ENCODE data around the gene ALOXE3. TPM values are rescaled to one million over a fixed set of nuclear protein-coding genes. Genes with fewer than 3 reads are reported as not detected.
"Not testable (repeated sequence)": the region's sequence is repeated elsewhere in the genome, so short reads cannot be mapped to it uniquely, and the experiment has no call there.

ALOXE3 gene
- total and polyA plus RNA-seq, 2 donors = 1.2 TPM; not detected in 1

- Histone ChIP-seq H3K9me3 (ENCODE audit: control insufficient read depth in 2 of 2, insufficient read depth in 1 of 2, low read length in 1 of 2) (no peaks in the 10 kb centered on the region), H3K4me1 (ENCODE audit: control insufficient read depth in 2 of 2, insufficient read depth in 2 of 2, low read length in 2 of 2) (peaks cover 3 to 8% of the 10 kb centered on the region in 2 donors), H3K36me3 (ENCODE audit: control insufficient read depth in 2 of 2, insufficient read depth in 2 of 2, low read length in 1 of 2) (no peaks in the 10 kb centered on the region), H3K27me3 (ENCODE audit: control insufficient read depth in 2 of 2, insufficient read depth in 1 of 2, low read length in 1 of 2) (peaks cover 21 to 68% of the 10 kb centered on the region in 2 donors), H3K27ac (ENCODE audit: low read depth in 1 of 2, low read length in 1 of 2) (no peak overlapping the region), H3K4me3 (ENCODE audit: low read length in 2 of 2) (no peak overlapping the region)
- peak in 4 of 9 donors; percentile 41 to 77 (median 68) for DNase-seq (ENCODE audit: low read depth in 6 of 9, low spot score in 9 of 9)
- WGBS = 27% methylated on average over 63 of the region's 63 CpGs
Measured at GRCh38 chr17:8109661-8110455, 8.5 kb downstream of the ALOXE3 start.

- Histone ChIP-seq H3K4me1 (ENCODE audit: control insufficient read depth in 2 of 2, insufficient read depth in 2 of 2, low read length in 2 of 2) (peaks cover 3 to 8% of the 10 kb centered on the region in 2 donors), H3K27ac (ENCODE audit: low read depth in 1 of 2, low read length in 1 of 2) (no peak overlapping the region), H3K4me3 (ENCODE audit: low read length in 2 of 2) (no peak overlapping the region), H3K36me3 (ENCODE audit: control insufficient read depth in 2 of 2, insufficient read depth in 2 of 2, low read length in 1 of 2) (no peaks in the 10 kb centered on the region), H3K9me3 (ENCODE audit: control insufficient read depth in 2 of 2, insufficient read depth in 1 of 2, low read length in 1 of 2) (no peaks in the 10 kb centered on the region), H3K27me3 (ENCODE audit: control insufficient read depth in 2 of 2, insufficient read depth in 1 of 2, low read length in 1 of 2) (peaks cover 17 to 61% of the 10 kb centered on the region in 2 donors)
- no peak for DNase-seq (ENCODE audit: low read depth in 6 of 9, low spot score in 9 of 9)
- WGBS = 95% methylated on average over 33 of the region's 33 CpGs
Measured at GRCh38 chr17:8108972-8109660, 9.2 kb downstream of the ALOXE3 start.

GRCh38 chr17:8106980-8107379 is 11.3 kb downstream of the ALOXE3 start:
- WGBS = 96% methylated on average over 4 of the region's 4 CpGs
- H3K36me3 ChIP-seq (ENCODE audit: control insufficient read depth in 2 of 2, insufficient read depth in 2 of 2, low read length in 1 of 2); H3K4me3 ChIP-seq (ENCODE audit: low read length in 2 of 2); H3K9me3 ChIP-seq (ENCODE audit: control insufficient read depth in 2 of 2, insufficient read depth in 1 of 2, low read length in 1 of 2); H3K27ac ChIP-seq (ENCODE audit: low read depth in 1 of 2, low read length in 1 of 2); H3K4me1 ChIP-seq (ENCODE audit: control insufficient read depth in 2 of 2, insufficient read depth in 2 of 2, low read length in 2 of 2); DNase-seq (ENCODE audit: low read depth in 6 of 9, low spot score in 9 of 9): not testable (repeated sequence)
- H3K27me3 ChIP-seq (ENCODE audit: control insufficient read depth in 2 of 2, insufficient read depth in 1 of 2, low read length in 1 of 2) = peaks cover 17 to 42% of the 10 kb centered on the region in 2 donors

- no peaks in the 10 kb centered on the region for H3K9me3 ChIP-seq (ENCODE audit: control insufficient read depth in 2 of 2, insufficient read depth in 1 of 2, low read length in 1 of 2)
- WGBS = 98% methylated on average over 5 of the region's 5 CpGs
- H3K4me3 ChIP-seq (ENCODE audit: low read length in 2 of 2) = no peak overlapping the region
- no peak overlapping the region for H3K27ac ChIP-seq (ENCODE audit: low read depth in 1 of 2, low read length in 1 of 2)
- H3K4me1 ChIP-seq (ENCODE audit: control insufficient read depth in 2 of 2, insufficient read depth in 2 of 2, low read length in 2 of 2) = peaks cover 3 to 8% of the 10 kb centered on the region in 2 donors
- H3K27me3 ChIP-seq (ENCODE audit: control insufficient read depth in 2 of 2, insufficient read depth in 1 of 2, low read length in 1 of 2) = peaks cover 17 to 33% of the 10 kb centered on the region in 2 donors
- DNase-seq (ENCODE audit: low read depth in 6 of 9, low spot score in 9 of 9) = no peak
- no peaks in the 10 kb centered on the region for H3K36me3 ChIP-seq (ENCODE audit: control insufficient read depth in 2 of 2, insufficient read depth in 2 of 2, low read length in 1 of 2)
Measured at GRCh38 chr17:8105957-8106398, 12.3 kb downstream of the ALOXE3 start.

GRCh38 chr17:8104911-8105310 is 13.4 kb downstream of the ALOXE3 start:
- H3K27me3 ChIP-seq (ENCODE audit: control insufficient read depth in 2 of 2, insufficient read depth in 1 of 2, low read length in 1 of 2) = peaks cover 8 to 22% of the 10 kb centered on the region in 2 donors
- DNase-seq (ENCODE audit: low read depth in 6 of 9, low spot score in 9 of 9) = no peak

GRCh38 chr17:8103549-8103948 is 14.8 kb downstream of the ALOXE3 start:
- no peaks in the 10 kb centered on the region for H3K36me3 ChIP-seq (ENCODE audit: control insufficient read depth in 2 of 2, insufficient read depth in 2 of 2, low read length in 1 of 2)
- H3K9me3 ChIP-seq (ENCODE audit: control insufficient read depth in 2 of 2, insufficient read depth in 1 of 2, low read length in 1 of 2) = no peaks in the 10 kb centered on the region
- no peak overlapping the region for H3K4me3 ChIP-seq (ENCODE audit: low read length in 2 of 2)
- WGBS = 96% methylated on average over 4 of the region's 4 CpGs
- no peak overlapping the region for H3K27ac ChIP-seq (ENCODE audit: low read depth in 1 of 2, low read length in 1 of 2)
- H3K4me1 ChIP-seq (ENCODE audit: control insufficient read depth in 2 of 2, insufficient read depth in 2 of 2, low read length in 2 of 2) = no peaks in the 10 kb centered on the region
- H3K27me3 ChIP-seq (ENCODE audit: control insufficient read depth in 2 of 2, insufficient read depth in 1 of 2, low read length in 1 of 2) = peaks cover 5 to 9% of the 10 kb centered on the region in 2 donors
- no peak for DNase-seq (ENCODE audit: low read depth in 6 of 9, low spot score in 9 of 9)

More at GRCh38 chr17:8104911-8105310, 13.4 kb downstream of the ALOXE3 start:
- Histone ChIP-seq H3K27ac (ENCODE audit: low read depth in 1 of 2, low read length in 1 of 2) (no peak overlapping the region), H3K9me3 (ENCODE audit: control insufficient read depth in 2 of 2, insufficient read depth in 1 of 2, low read length in 1 of 2) (no peaks in the 10 kb centered on the region), H3K4me1 (ENCODE audit: control insufficient read depth in 2 of 2, insufficient read depth in 2 of 2, low read length in 2 of 2) (peaks cover under 1 to 2% of the 10 kb centered on the region in 2 donors), H3K36me3 (ENCODE audit: control insufficient read depth in 2 of 2, insufficient read depth in 2 of 2, low read length in 1 of 2) (no peaks in the 10 kb centered on the region), H3K4me3 (ENCODE audit: low read length in 2 of 2) (no peak overlapping the region)
- 75% methylated on average over 8 of the region's 8 CpGs for WGBS

- WGBS = 92% methylated on average over 6 of the region's 6 CpGs
Measured at GRCh38 chr17:8101721-8102120, 16.6 kb downstream of the ALOXE3 start.

GRCh38 chr17:8100763-8101162 is 17.6 kb downstream of the ALOXE3 start:
- H3K4me1 ChIP-seq (ENCODE audit: control insufficient read depth in 2 of 2, insufficient read depth in 2 of 2, low read length in 2 of 2) = no peaks in the 10 kb centered on the region
- 93% methylated on average over 2 of the region's 2 CpGs for WGBS

More at GRCh38 chr17:8101721-8102120, 16.6 kb downstream of the ALOXE3 start:
- H3K27me3 ChIP-seq (ENCODE audit: control insufficient read depth in 2 of 2, insufficient read depth in 1 of 2, low read length in 1 of 2) = peaks cover 0 to 3% of the 10 kb centered on the region in 2 donors
- no peak overlapping the region for H3K4me3 ChIP-seq (ENCODE audit: low read length in 2 of 2)
- DNase-seq (ENCODE audit: low read depth in 6 of 9, low spot score in 9 of 9) = no peak
- H3K27ac ChIP-seq (ENCODE audit: low read depth in 1 of 2, low read length in 1 of 2) = no peak overlapping the region
- H3K9me3 ChIP-seq (ENCODE audit: control insufficient read depth in 2 of 2, insufficient read depth in 1 of 2, low read length in 1 of 2) = no peaks in the 10 kb centered on the region
- H3K36me3 ChIP-seq (ENCODE audit: control insufficient read depth in 2 of 2, insufficient read depth in 2 of 2, low read length in 1 of 2) = no peaks in the 10 kb centered on the region
- no peaks in the 10 kb centered on the region for H3K4me1 ChIP-seq (ENCODE audit: control insufficient read depth in 2 of 2, insufficient read depth in 2 of 2, low read length in 2 of 2)

GRCh38 chr17:8100111-8100510 is 18.2 kb downstream of the ALOXE3 start:
- 51% methylated on average over 2 of the region's 2 CpGs for WGBS

More at GRCh38 chr17:8100763-8101162, 17.6 kb downstream of the ALOXE3 start:
- no peaks in the 10 kb centered on the region for H3K36me3 ChIP-seq (ENCODE audit: control insufficient read depth in 2 of 2, insufficient read depth in 2 of 2, low read length in 1 of 2)
- no peak overlapping the region for H3K4me3 ChIP-seq (ENCODE audit: low read length in 2 of 2)
- no peak overlapping the region for H3K27ac ChIP-seq (ENCODE audit: low read depth in 1 of 2, low read length in 1 of 2)
- no peak for DNase-seq (ENCODE audit: low read depth in 6 of 9, low spot score in 9 of 9)
- H3K9me3 ChIP-seq (ENCODE audit: control insufficient read depth in 2 of 2, insufficient read depth in 1 of 2, low read length in 1 of 2) = no peaks in the 10 kb centered on the region
- peaks cover 0 to 12% of the 10 kb centered on the region in 2 donors for H3K27me3 ChIP-seq (ENCODE audit: control insufficient read depth in 2 of 2, insufficient read depth in 1 of 2, low read length in 1 of 2)

More at GRCh38 chr17:8100111-8100510, 18.2 kb downstream of the ALOXE3 start:
- peaks cover 0 to 18% of the 10 kb centered on the region in 2 donors for H3K27me3 ChIP-seq (ENCODE audit: control insufficient read depth in 2 of 2, insufficient read depth in 1 of 2, low read length in 1 of 2)
- no peak for DNase-seq (ENCODE audit: low read depth in 6 of 9, low spot score in 9 of 9)
- H3K4me3 ChIP-seq (ENCODE audit: low read length in 2 of 2) = no peak overlapping the region
- no peaks in the 10 kb centered on the region for H3K9me3 ChIP-seq (ENCODE audit: control insufficient read depth in 2 of 2, insufficient read depth in 1 of 2, low read length in 1 of 2)
- no peaks in the 10 kb centered on the region for H3K4me1 ChIP-seq (ENCODE audit: control insufficient read depth in 2 of 2, insufficient read depth in 2 of 2, low read length in 2 of 2)
- no peak overlapping the region for H3K27ac ChIP-seq (ENCODE audit: low read depth in 1 of 2, low read length in 1 of 2)
- no peaks in the 10 kb centered on the region for H3K36me3 ChIP-seq (ENCODE audit: control insufficient read depth in 2 of 2, insufficient read depth in 2 of 2, low read length in 1 of 2)
